ENCODE results near the gene ACADS.

GRCh38 chr12:120767071-120768024, 41.7 kb downstream of the ACADS start:
- peak; percentile 13; the same call in 1 of the 2 replicates for TF ChIP-seq CTCF (IDR thresholded peaks at IDR 0.05; ENCODE audit: low read length)
- no peak for TF ChIP-seq EZH2 (IDR thresholded peaks at IDR 0.05; ENCODE audit: borderline replicate concordance, low read length)
